Renal pelvis (tissue), 4 donors: ENCODE data around the gene TRIO. TPM values are rescaled to one million over a fixed set of nuclear protein-coding genes. Genes with fewer than 3 reads are reported as not detected.

Experiments
- DNase-seq: peaks from one replicate; pipeline ENCODE4 v3.0.0-alpha.2; 2013
- polyA plus RNA-seq, 3 donors: library from polyadenylated mRNA; unstranded; fragments of 120-200 nt; gene quantifications; one replicate each; pipeline ENCODE4 v1.2.1, GENCODE V29; 2013; ENCODE audit not compliant: insufficient read length in 3 of 3

Gene TRIO
- polyA plus RNA-seq, 3 donors: 101 to 115 (median 109) TPM

- peak; percentile 47 for DNase-seq
Measured at GRCh38 chr5:14351845-14352712, 208.9 kb downstream of the TRIO start.

GRCh38 chr5:14353726-14354474, 210.8 kb downstream of the TRIO start:
- DNase-seq: no peak

GRCh38 chr5:14355391-14355790, 212.2 kb downstream of the TRIO start:
- no peak for DNase-seq

GRCh38 chr5:14356305-14356704, 213.2 kb downstream of the TRIO start:
- DNase-seq: no peak

GRCh38 chr5:14357441-14357840, 214.3 kb downstream of the TRIO start:
- DNase-seq: no peak

- DNase-seq: no peak
Measured at GRCh38 chr5:14357851-14358250, 214.7 kb downstream of the TRIO start.

- DNase-seq: no peak
Measured at GRCh38 chr5:14358536-14358935, 215.4 kb downstream of the TRIO start.

GRCh38 chr5:14359069-14360043, 216.2 kb downstream of the TRIO start:
- DNase-seq: no peak

- DNase-seq: no peak
Measured at GRCh38 chr5:14362491-14362890, 219.3 kb downstream of the TRIO start.

- no peak for DNase-seq
Measured at GRCh38 chr5:14364096-14364495, 221.0 kb downstream of the TRIO start.

- peak; percentile 26 for DNase-seq
Measured at GRCh38 chr5:14364576-14365472, 221.7 kb downstream of the TRIO start.

GRCh38 chr5:14365831-14366430, 222.8 kb downstream of the TRIO start:
- DNase-seq: no peak

- no peak for DNase-seq
Measured at GRCh38 chr5:14366763-14367162, 223.6 kb downstream of the TRIO start.

GRCh38 chr5:14367364-14367763, 224.2 kb downstream of the TRIO start:
- no peak for DNase-seq

- DNase-seq: no peak
Measured at GRCh38 chr5:14369780-14370179, 226.6 kb downstream of the TRIO start.

- DNase-seq: no peak
Measured at GRCh38 chr5:14370386-14370785, 227.2 kb downstream of the TRIO start.

- DNase-seq: no peak
Measured at GRCh38 chr5:14373685-14374084, 230.5 kb downstream of the TRIO start.

GRCh38 chr5:14374100-14374499, 231.0 kb downstream of the TRIO start:
- DNase-seq: peak; percentile 14

GRCh38 chr5:14376789-14377188, 233.6 kb downstream of the TRIO start:
- no peak for DNase-seq

- DNase-seq: no peak
Measured at GRCh38 chr5:14379739-14380497, 236.8 kb downstream of the TRIO start.
